ENCODE results near the gene USP13.

The USP13 gene

DNA sequence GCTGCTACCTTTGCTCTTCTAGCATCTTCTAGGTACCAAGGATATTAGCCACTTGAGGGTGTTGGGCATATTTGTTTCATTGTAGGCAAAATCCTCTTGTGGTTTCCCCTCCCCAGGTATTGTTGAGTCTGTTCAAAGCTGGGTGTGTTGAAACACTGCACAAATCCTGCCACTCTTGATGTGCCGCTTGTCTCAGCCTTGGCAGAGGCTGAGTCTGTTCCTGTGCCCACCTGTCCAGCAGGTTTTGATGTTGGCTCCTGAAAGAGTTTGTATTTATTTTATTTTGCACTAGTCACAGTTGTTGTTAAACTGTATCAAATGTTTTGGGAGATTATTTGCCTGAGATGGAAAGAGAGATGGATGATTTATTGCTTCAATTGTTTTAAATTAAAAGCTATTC, 136.2 kb downstream of the USP13 start:
- in situ Hi-C loops (cut with MboI; ENCODE audit: low sequenced_read_pairs, unreplicated experiment), result no loop called here
- no peak for TF ChIP-seq CTCF (IDR thresholded peaks at IDR 0.05; ENCODE audit: borderline replicate concordance, control extremely low read depth, extremely low read depth, insufficient read depth, missing control alignments)
- DNase-seq (ENCODE audit: low spot score), result no peak

DNA sequence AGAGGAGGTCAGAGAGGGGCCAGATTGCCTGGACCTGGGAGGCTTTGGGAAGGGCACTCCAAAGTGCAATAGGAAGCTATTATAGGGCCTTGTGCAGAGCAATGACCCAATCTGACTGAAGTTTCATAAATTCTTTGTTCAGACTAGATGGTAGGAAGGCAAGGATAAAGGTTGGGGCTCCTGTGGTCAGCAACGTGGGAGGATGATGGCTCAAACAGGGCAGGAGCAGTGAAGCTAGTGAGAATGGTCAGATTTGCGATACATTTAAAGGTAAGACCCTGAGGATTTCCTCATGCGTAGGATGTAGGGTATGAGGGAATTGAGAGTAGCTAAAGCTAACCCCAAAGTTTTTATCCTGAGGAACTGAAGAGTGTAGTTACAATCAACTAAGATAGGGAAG, 139.0 kb downstream of the USP13 start:
- no peak for TF ChIP-seq CTCF (IDR thresholded peaks at IDR 0.05; ENCODE audit: borderline replicate concordance, control extremely low read depth, extremely low read depth, insufficient read depth, missing control alignments)
- DNase-seq (ENCODE audit: low spot score), result no peak
- in situ Hi-C loops (cut with MboI; ENCODE audit: low sequenced_read_pairs, unreplicated experiment), result no loop called here

GRCh38 chr3:179794355-179794754, 141.5 kb downstream of the USP13 start:
- no peak for DNase-seq (ENCODE audit: low spot score)
- in situ Hi-C loops (cut with MboI; ENCODE audit: low sequenced_read_pairs, unreplicated experiment), result no loop called here
- TF ChIP-seq CTCF (IDR thresholded peaks at IDR 0.05; ENCODE audit: borderline replicate concordance, control extremely low read depth, extremely low read depth, insufficient read depth, missing control alignments), result no peak

DNA sequence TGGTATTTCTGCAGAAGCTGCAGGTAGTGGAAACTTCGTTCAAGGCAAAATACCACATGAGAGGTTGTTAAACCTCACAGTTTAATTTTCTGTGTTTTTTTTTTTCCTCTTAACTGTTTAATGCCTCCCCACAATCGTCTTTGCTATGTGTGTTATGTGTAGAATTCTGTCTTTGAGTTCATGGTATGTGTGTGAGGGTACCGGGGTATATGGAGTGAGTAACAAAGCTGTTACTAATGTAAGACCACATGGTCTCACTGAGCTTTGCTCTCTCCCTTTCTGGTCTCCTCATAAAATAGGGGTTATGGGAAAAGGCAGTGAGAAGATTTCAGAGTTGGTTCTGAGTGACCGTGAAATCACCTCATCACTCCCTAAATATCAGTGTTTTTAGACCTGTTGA, 143.6 kb downstream of the USP13 start:
- in situ Hi-C loops (cut with MboI; ENCODE audit: low sequenced_read_pairs, unreplicated experiment), result no loop called here
- DNase-seq (ENCODE audit: low spot score), result no peak
- TF ChIP-seq CTCF (IDR thresholded peaks at IDR 0.05; ENCODE audit: borderline replicate concordance, control extremely low read depth, extremely low read depth, insufficient read depth, missing control alignments), result no peak

GRCh38 chr3:179797192-179797591, 144.4 kb downstream of the USP13 start:
- no peak for TF ChIP-seq CTCF (IDR thresholded peaks at IDR 0.05; ENCODE audit: borderline replicate concordance, control extremely low read depth, extremely low read depth, insufficient read depth, missing control alignments)
- in situ Hi-C loops (cut with MboI; ENCODE audit: low sequenced_read_pairs, unreplicated experiment), result no loop called here
- no peak for DNase-seq (ENCODE audit: low spot score)

DNA sequence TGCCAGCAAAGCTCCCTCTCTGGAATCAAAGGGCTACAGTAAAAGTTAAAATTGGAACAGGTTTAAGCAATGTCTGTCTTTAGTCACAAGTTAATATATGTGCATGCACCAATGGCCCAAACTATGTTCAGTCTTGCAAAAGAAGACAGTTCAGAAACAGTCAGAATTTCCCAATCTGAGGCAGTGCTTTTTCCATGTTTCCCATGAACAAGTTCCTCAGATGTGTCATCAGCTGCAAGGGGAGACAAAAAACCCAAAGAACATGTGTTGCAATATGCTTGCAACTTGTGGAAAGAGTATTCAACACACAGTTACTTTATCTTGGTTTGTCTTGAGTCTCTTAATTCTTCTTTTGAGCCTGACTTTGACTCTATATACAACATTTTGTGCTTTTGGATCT, 148.4 kb downstream of the USP13 start:
- no peak for TF ChIP-seq CTCF (IDR thresholded peaks at IDR 0.05; ENCODE audit: borderline replicate concordance, control extremely low read depth, extremely low read depth, insufficient read depth, missing control alignments)
- in situ Hi-C loops (cut with MboI; ENCODE audit: low sequenced_read_pairs, unreplicated experiment), result loop anchor here (25.0 kb wide), 1 partner anchor 786 kb away; no protein-coding TSS in a partner anchor
- DNase-seq (ENCODE audit: low spot score), result no peak

- no peak for TF ChIP-seq CTCF (IDR thresholded peaks at IDR 0.05; ENCODE audit: borderline replicate concordance, control extremely low read depth, extremely low read depth, insufficient read depth, missing control alignments)
- DNase-seq (ENCODE audit: low spot score), result no peak
- in situ Hi-C loops (cut with MboI; ENCODE audit: low sequenced_read_pairs, unreplicated experiment), result loop anchor here (25.0 kb wide), 1 partner anchor 785 kb away; no protein-coding TSS in a partner anchor
Measured at GRCh38 chr3:179801856-179802255, 149.0 kb downstream of the USP13 start.
